Activated T-cell treated with anti-CD3 and anti-CD28 coated beads, Interleukin-2, amount 50 U/mL, for 48 hours (primary cell): ENCODE measurements around the gene EIF2B4.
A peak's percentile ranks its signal among the peaks of the same experiment; 100 is the strongest.
"Not testable (repeated sequence)": the region's sequence is repeated elsewhere in the genome, so short reads cannot be mapped to it uniquely, and the experiment has no call there.

ENCODE experiments used
- DNase-seq, 2 experiments: peaks; one replicate each; pipeline ENCODE4 v3.0.0-alpha.2; 2020

Gene EIF2B4

GRCh38 chr2:27377618-27378095, 7.5 kb upstream of the EIF2B4 start:
- no peak for DNase-seq

- no peak for DNase-seq
Observed at GRCh38 chr2:27376866-27377617, 6.9 kb upstream of the EIF2B4 start.

GRCh38 chr2:27376151-27376865, 6.2 kb upstream of the EIF2B4 start:
- DNase-seq, result no peak

- DNase-seq, result no peak
Observed at GRCh38 chr2:27375513-27376099, 5.5 kb upstream of the EIF2B4 start.

GRCh38 chr2:27373567-27373966, 3.4 kb upstream of the EIF2B4 start:
- no peak for DNase-seq

GRCh38 chr2:27372937-27373336, 2.8 kb upstream of the EIF2B4 start:
- no peak for DNase-seq

GRCh38 chr2:27370816-27371620, 880 bp upstream of the EIF2B4 start:
- DNase-seq, result peak; percentile 63 to 70

- DNase-seq, result no peak
Observed at GRCh38 chr2:27369471-27370025, 590 bp downstream of the EIF2B4 start.

GRCh38 chr2:27363933-27364332, 6.2 kb downstream of the EIF2B4 start:
- no peak for DNase-seq

GRCh38 chr2:27362678-27363420, 7.3 kb downstream of the EIF2B4 start:
- DNase-seq, result no peak

- peak; percentile 95 to 96 for DNase-seq
Observed at GRCh38 chr2:27356382-27357181, 13.6 kb downstream of the EIF2B4 start, which contains the start of gene GTF3C2. Gene GTF3C2, minus strand, starts transcription at chr2:27356764. Its CDS starts 13,210 bp downstream, at chr2:27343554.

- DNase-seq, result no peak
Observed at GRCh38 chr2:27356056-27356381, 14.1 kb downstream of the EIF2B4 start.

GRCh38 chr2:27354597-27354927, 15.6 kb downstream of the EIF2B4 start:
- DNase-seq, result no peak

GRCh38 chr2:27353762-27354596, 16.2 kb downstream of the EIF2B4 start:
- no peak for DNase-seq

- not testable (repeated sequence) for DNase-seq
Observed at GRCh38 chr2:27353386-27353761, 16.8 kb downstream of the EIF2B4 start.

GRCh38 chr2:27351802-27352598, 18.1 kb downstream of the EIF2B4 start:
- DNase-seq, result no peak

GRCh38 chr2:27350106-27350693, 19.9 kb downstream of the EIF2B4 start:
- no peak for DNase-seq

- DNase-seq, result no peak
Observed at GRCh38 chr2:27347641-27348040, 22.5 kb downstream of the EIF2B4 start.

- no peak for DNase-seq
Observed at GRCh38 chr2:27336173-27336572, 34.0 kb downstream of the EIF2B4 start.
